Activated B cell treated with CpG ODN at 0.5 μM for 24 hours (primary cell): Measurements from ENCODE around the gene HJV. TPM values are rescaled to one million over a fixed set of nuclear protein-coding genes. Genes with fewer than 3 reads are reported as not detected.
"Not testable (repeated sequence)": the region's sequence is repeated elsewhere in the genome, so short reads cannot be mapped to it uniquely, and the experiment has no call there.

Experiments used
- ATAC-seq: fragments of 200-7000 bp; cut with Tn5 transposase; one replicate; pipeline ENCODE4 v1.10.0; 2021; ENCODE audit warnings: low read depth, mild to moderate bottlenecking, moderate library complexity
- CTCF ChIA-PET: fragments of 350-600 bp; sonication (Branson Sonifier 250); formaldehyde crosslinking; loops from one replicate; lab custom pipeline; 2021; ENCODE audit warnings: antibody characterized with exemption; lab: Charles Lee
- POLR2A ChIA-PET: fragments of 350-600 bp; sonication (Branson Sonifier 250); formaldehyde crosslinking; loops from one replicate; lab custom pipeline; 2021; ENCODE audit warnings: antibody characterized with exemption; lab: Charles Lee
- DNase-seq: peaks from one replicate; pipeline ENCODE4 v3.0.0; 2022
- H3K27ac Mint-ChIP-seq: one replicate; pipeline ENCODE4 v1.8.0; 2020; ENCODE audit warnings: mixed read lengths
- H3K27me3 Mint-ChIP-seq: one replicate; pipeline ENCODE4 v1.8.0; 2021; ENCODE audit warnings: mixed read lengths
- H3K36me3 Mint-ChIP-seq: one replicate; pipeline ENCODE4 v1.8.0; 2021; ENCODE audit warnings: low read depth, mixed read lengths
- H3K4me1 Mint-ChIP-seq: one replicate; pipeline ENCODE4 v1.8.0; 2021; ENCODE audit warnings: mixed read lengths
- H3K4me3 Mint-ChIP-seq: one replicate; pipeline ENCODE4 v1.8.0; 2020; ENCODE audit warnings: mild to moderate bottlenecking, mixed read lengths
- H3K9me3 Mint-ChIP-seq: one replicate; pipeline ENCODE4 v1.8.0; 2020; ENCODE audit warnings: mixed read lengths
- intact Hi-C: fragments of 100-400 bp; cut with micrococcal nuclease; formaldehyde crosslinking; loops from one replicate; pipeline ENCODE4 v1.15.1; 2024
- total RNA-seq: library from RNA; stranded (reverse); gene quantifications from 2 replicates; pipeline ENCODE4 v1.2.3, GENCODE V29; 2022
- TF ChIP-seq, protein P1 (sequence below): fragments of 200-600 bp; IDR thresholded peaks from one replicate; pipeline ENCODE4 v1.8.0; 2022; ENCODE audit warnings: antibody characterized with exemption, mild to moderate bottlenecking

Gene HJV
- total RNA-seq, 1 donor from 2014 or later: not detected

DNA sequence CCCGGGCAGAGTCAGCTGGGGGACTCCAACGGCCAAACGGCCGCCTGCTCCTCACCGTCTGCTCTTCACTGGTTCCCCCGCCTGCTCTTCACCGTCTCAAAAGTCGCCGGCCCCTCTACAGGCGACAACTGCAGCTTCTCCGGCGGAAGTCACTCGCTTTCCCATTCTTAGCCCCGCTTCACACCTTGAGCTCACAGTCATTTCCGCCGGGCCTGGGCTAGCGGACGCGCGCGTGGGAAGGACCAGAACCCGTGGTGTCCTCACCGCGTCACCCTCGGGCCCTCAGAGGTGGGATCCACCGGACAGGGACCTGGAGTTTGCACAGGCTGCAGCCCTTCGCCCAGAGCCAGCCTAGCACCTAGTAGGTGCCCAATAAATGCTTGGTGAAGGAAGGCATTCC is 27.9 kb upstream of the HJV start:
- ChIA-PET POLR2A (interaction anchor here (0.6 to 8.4 kb wide), 3 partner anchors 13 to 73 kb away, joined by 4 to 394 read pairs (median 4); no protein-coding TSS in a partner anchor), CTCF (no interaction called here)
- ATAC-seq: no peak
- DNase-seq: no peak
- no peaks in the 10 kb centered on the region for H3K27me3 Mint-ChIP-seq
- TF ChIP-seq, protein P1, sequence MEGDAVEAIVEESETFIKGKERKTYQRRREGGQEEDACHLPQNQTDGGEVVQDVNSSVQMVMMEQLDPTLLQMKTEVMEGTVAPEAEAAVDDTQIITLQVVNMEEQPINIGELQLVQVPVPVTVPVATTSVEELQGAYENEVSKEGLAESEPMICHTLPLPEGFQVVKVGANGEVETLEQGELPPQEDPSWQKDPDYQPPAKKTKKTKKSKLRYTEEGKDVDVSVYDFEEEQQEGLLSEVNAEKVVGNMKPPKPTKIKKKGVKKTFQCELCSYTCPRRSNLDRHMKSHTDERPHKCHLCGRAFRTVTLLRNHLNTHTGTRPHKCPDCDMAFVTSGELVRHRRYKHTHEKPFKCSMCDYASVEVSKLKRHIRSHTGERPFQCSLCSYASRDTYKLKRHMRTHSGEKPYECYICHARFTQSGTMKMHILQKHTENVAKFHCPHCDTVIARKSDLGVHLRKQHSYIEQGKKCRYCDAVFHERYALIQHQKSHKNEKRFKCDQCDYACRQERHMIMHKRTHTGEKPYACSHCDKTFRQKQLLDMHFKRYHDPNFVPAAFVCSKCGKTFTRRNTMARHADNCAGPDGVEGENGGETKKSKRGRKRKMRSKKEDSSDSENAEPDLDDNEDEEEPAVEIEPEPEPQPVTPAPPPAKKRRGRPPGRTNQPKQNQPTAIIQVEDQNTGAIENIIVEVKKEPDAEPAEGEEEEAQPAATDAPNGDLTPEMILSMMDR: no peak
- H3K4me1 Mint-ChIP-seq: peaks cover 22% of the 10 kb centered on the region
- H3K36me3 Mint-ChIP-seq: no peaks in the 10 kb centered on the region
- H3K9me3 Mint-ChIP-seq: no peaks in the 10 kb centered on the region
- no peak overlapping the region for H3K4me3 Mint-ChIP-seq
- no peak overlapping the region for H3K27ac Mint-ChIP-seq
- intact Hi-C loops: no loop called here

DNA sequence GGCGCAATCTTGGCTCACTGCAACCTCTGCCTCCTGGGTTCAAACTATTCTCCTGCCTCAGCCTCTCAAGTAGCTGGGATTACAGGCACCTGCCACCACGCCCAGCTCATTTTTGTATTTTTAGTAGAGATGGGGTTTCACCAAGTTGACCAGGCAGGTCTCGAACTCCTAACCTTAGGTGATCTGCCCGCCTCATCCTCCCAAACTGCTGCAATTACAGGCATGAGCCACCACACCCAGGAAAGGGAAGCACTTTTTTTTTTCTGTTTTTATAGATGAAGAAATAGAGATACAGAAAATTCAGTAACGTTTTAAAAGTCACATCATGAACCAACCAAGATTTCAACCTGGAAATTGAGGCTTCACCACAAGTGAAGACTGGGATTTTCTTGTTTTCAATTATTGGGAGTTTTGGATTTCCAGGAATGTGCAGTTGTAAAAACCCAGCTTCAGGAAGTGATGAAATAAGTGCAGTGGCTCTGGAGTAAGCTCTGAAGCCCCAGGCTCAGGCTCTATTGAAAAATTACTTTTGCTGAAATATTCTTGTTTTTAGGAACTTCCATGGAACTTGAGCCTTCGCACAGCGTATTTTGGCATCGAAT is 27.1 kb upstream of the HJV start:
- CTCF ChIA-PET, DNase-seq, ATAC-seq, intact Hi-C loops, H3K4me3 Mint-ChIP-seq, H3K9me3 Mint-ChIP-seq, H3K27ac Mint-ChIP-seq, H3K36me3 Mint-ChIP-seq, H3K27me3 Mint-ChIP-seq: not testable (repeated sequence)
- H3K4me1 Mint-ChIP-seq: peaks cover 22% of the 10 kb centered on the region
- POLR2A ChIA-PET: interaction anchor here (0.6 to 8.4 kb wide), 4 partner anchors 12 to 72 kb away, joined by 3 to 394 read pairs (median 4); no protein-coding TSS in a partner anchor

DNA sequence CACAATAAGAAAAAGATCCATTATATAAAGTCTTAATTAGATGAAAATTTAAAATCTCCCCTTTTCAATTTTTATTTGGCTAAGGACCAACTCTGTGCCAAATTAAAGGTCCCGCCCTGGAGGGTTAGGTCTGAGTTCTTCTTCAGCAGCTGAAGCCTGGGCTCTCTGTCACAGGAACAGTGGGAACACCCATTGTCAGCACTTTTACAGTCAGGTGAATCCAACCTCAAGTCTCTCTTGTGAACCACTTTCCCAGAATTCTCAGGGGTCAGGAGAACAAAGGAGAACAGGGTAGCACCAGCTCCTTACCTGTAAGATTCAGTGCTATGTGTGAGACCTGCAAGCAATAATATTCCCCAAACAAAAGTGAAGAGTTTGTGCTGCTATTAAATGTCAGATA is 25.1 kb upstream of the HJV start:
- H3K9me3 Mint-ChIP-seq: no peaks in the 10 kb centered on the region
- H3K36me3 Mint-ChIP-seq: no peaks in the 10 kb centered on the region
- no peak overlapping the region for H3K4me3 Mint-ChIP-seq
- H3K4me1 Mint-ChIP-seq: peaks cover 15% of the 10 kb centered on the region
- H3K27me3 Mint-ChIP-seq: no peaks in the 10 kb centered on the region
- CTCF ChIA-PET: no interaction called here
- ATAC-seq (no peak), DNase-seq (no peak)
- intact Hi-C loops: no loop called here
- POLR2A ChIA-PET: interaction anchor here (0.8 to 8.4 kb wide), 2 partner anchors 10 to 119 kb away, joined by 7 to 394 read pairs; partner anchors contain the start of gene RBM8A
- TF ChIP-seq, protein P1: no peak
- H3K27ac Mint-ChIP-seq: no peak overlapping the region

- no peak overlapping the region for H3K4me3 Mint-ChIP-seq
- peaks cover 21% of the 10 kb centered on the region for H3K36me3 Mint-ChIP-seq
- ATAC-seq: no peak
- intact Hi-C loops: loop anchor here (2.0 to 5.0 kb wide), 2 partner anchors 43 to 113 kb away; partner anchors contain the start of genes RBM8A and TXNIP
- TF ChIP-seq, protein P1: no peak
- ChIA-PET POLR2A (interaction anchor here (0.7 to 10.0 kb wide), 5 partner anchors 10 to 120 kb away, joined by 3 to 394 read pairs (median 33); partner anchors contain the start of genes ANKRD34A, LIX1L, POLR3GL and RBM8A), CTCF (interaction anchor here (1.7 kb wide), 1 partner anchor 12 kb away, joined by 4 read pairs; no protein-coding TSS in a partner anchor)
- peak overlapping the region; percentile 98 for H3K27ac Mint-ChIP-seq
- H3K27me3 Mint-ChIP-seq: peaks cover 2% of the 10 kb centered on the region
- H3K4me1 Mint-ChIP-seq: peaks cover 38% of the 10 kb centered on the region
- H3K9me3 Mint-ChIP-seq: no peaks in the 10 kb centered on the region
- no peak for DNase-seq
Observed at GRCh38 chr1:146039844-146040194, 18.3 kb upstream of the HJV start.

- peaks cover 43% of the 10 kb centered on the region for H3K4me1 Mint-ChIP-seq
- peaks cover 2% of the 10 kb centered on the region for H3K27me3 Mint-ChIP-seq
- peak overlapping the region; percentile 99 for H3K4me3 Mint-ChIP-seq
- intact Hi-C loops: loop anchor here (5.0 kb wide), 1 partner anchor 110 kb away; the partner anchor contains the start of gene RBM8A
- TF ChIP-seq, protein P1: no peak
- H3K9me3 Mint-ChIP-seq: no peaks in the 10 kb centered on the region
- peaks cover 21% of the 10 kb centered on the region for H3K36me3 Mint-ChIP-seq
- ATAC-seq (peak; percentile 56), DNase-seq (peak; percentile 61)
- H3K27ac Mint-ChIP-seq: peak overlapping the region; percentile 98
- POLR2A ChIA-PET: interaction anchor here (0.7 to 10.0 kb wide), 14 partner anchors 13 to 756 kb away, joined by 3 to 394 read pairs (median 15); partner anchors contain the start of genes ANKRD34A, LIX1L, NUDT17 and PEX11B
- CTCF ChIA-PET: interaction anchor here (0.7 to 2.8 kb wide), 7 partner anchors 15 to 192 kb away, joined by 3 to 8 read pairs (median 5); partner anchors contain the start of gene NUDT17
Observed at GRCh38 chr1:146036965-146037646, 15.6 kb upstream of the HJV start.
